ENCODE data around the gene CDC34. TPM values are rescaled to one million over a fixed set of nuclear protein-coding genes. Genes with fewer than 3 reads are reported as not detected.
"Not testable (repeated sequence)": the region's sequence is repeated elsewhere in the genome, so short reads cannot be mapped to it uniquely, and the experiment has no call there.

The CDC34 gene
- total RNA-seq, 1 donor from 2014 or later: 44.1 TPM

- DNase-seq: no peak
Observed at GRCh38 chr19:574658-575526, 43.3 kb downstream of the CDC34 start.

DNA sequence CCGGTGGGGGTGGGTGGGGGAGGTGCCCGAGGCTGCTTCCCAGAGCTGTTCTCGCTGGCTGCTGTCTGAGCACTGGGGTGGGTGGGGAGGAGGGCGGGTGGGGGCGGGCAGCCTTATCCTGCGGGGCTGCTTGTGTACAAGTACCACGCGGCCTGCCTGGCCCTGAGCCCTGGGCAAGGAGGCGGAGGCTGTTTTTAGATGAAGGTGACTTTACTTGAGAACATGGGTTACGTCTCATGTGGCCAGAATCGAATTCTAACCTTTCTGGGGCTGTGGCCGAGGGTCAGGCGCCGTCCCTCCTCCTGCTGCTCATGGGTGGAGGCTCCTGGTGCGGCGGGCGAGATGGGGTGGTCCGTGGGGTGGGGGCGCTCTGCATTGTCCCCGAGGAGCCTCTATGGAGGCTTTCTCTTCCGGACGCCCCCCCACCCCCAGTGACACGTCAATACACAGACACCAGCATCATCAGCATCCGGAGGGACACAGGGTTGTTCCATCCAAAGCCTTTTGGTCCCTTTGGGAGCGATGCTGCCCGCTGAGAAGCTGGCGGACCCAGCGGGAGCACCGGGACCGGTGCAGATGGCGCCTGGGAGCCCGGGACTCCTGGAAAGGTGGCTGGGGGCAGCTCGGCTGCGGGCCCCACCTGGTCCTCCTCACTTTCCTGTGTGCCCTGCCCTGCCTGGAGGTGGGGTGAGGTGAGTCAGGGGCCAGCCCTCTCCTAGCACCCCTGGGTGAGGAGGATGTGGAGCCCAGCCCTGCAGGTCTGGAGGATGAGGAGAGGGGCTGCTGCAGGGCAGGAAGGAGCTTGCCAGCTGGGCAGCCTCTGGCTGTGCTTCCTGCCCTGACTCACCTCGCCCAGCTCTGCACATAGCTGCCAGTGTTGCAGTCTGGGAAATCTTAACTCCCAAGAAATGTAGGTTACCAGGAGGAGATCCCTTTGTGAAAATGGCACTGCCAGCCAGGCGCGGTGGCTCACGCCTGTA, 44.3 kb downstream of the CDC34 start:
- DNase-seq: no peak

GRCh38 chr19:576768-577438, 45.3 kb downstream of the CDC34 start:
- no peak for DNase-seq

- DNase-seq: no peak
Observed at GRCh38 chr19:577439-578392, 46.2 kb downstream of the CDC34 start.

GRCh38 chr19:579111-579841, 47.7 kb downstream of the CDC34 start:
- no peak for DNase-seq

GRCh38 chr19:579842-580155, 48.2 kb downstream of the CDC34 start:
- DNase-seq: no peak

DNA sequence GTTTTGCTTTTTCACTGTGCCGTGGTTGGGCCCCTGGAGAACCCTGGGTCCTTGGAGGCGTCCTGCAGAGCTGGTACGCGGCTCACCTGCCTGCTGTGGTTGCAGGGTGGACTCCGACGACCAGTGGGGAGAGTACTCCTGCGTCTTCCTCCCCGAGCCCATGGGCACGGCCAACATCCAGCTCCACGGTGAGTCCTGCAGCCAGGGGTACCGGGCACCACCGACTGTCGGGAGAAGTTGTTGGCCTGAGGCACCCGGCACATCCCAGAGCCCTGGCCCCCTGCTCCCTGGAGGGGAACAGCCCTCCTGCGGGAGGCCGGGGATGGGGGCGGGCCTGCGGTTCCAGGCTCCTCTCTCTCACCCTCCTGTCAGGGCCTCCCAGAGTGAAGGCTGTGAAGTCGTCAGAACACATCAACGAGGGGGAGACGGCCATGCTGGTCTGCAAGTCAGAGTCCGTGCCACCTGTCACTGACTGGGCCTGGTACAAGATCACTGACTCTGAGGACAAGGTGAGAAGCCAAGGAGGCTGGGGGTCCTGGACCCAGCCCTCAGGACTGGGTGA, 48.8 kb downstream of the CDC34 start:
- DNase-seq: no peak

DNA sequence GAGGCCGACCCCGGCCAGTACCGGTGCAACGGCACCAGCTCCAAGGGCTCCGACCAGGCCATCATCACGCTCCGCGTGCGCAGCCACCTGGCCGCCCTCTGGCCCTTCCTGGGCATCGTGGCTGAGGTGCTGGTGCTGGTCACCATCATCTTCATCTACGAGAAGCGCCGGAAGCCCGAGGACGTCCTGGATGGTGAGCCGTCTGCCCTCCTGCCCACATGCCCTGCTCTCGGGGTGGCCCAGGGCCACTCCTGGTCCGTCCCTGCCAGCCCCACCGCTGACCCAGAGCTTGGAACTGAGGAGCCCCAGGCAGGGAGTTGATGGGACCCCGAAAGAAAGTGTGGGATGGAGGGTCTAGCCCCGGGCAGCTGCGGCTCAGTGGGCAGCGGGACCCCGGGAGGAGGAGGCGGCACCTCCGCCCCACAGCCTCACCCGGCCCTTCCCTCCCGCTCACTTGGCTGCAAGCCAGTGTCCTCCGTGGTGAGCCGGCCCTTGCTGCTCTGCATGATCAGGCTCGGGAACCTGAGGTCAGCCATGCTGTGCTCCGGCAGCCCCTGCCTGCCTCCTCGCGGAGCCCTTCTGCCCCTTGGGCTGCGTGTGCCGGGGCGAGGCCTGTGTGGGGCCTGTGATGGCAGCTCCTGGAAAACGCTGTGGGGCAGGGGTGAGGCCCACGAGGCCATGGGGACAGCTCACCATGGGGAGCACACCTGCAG, 50.0 kb downstream of the CDC34 start:
- DNase-seq: no peak

DNA sequence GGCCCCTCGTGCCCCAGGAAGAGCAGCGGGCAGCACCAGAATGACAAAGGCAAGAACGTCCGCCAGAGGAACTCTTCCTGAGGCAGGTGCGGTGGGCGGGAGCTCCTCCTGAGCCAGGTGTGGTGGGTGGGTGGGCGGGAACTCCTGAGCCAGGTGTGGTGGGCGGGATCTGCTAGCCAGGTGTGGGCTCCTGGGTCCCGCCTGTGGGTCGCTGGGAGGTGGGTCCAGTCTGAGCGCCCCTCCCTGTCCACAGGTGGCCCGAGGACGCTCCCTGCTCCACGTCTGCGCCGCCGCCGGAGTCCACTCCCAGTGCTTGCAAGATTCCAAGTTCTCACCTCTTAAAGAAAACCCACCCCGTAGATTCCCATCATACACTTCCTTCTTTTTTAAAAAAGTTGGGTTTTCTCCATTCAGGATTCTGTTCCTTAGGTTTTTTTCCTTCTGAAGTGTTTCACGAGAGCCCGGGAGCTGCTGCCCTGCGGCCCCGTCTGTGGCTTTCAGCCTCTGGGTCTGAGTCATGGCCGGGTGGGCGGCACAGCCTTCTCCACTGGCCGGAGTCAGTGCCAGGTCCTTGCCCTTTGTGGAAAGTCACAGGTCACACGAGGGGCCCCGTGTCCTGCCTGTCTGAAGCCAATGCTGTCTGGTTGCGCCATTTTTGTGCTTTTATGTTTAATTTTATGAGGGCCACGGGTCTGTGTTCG, 51.1 kb downstream of the CDC34 start:
- DNase-seq: no peak

DNA sequence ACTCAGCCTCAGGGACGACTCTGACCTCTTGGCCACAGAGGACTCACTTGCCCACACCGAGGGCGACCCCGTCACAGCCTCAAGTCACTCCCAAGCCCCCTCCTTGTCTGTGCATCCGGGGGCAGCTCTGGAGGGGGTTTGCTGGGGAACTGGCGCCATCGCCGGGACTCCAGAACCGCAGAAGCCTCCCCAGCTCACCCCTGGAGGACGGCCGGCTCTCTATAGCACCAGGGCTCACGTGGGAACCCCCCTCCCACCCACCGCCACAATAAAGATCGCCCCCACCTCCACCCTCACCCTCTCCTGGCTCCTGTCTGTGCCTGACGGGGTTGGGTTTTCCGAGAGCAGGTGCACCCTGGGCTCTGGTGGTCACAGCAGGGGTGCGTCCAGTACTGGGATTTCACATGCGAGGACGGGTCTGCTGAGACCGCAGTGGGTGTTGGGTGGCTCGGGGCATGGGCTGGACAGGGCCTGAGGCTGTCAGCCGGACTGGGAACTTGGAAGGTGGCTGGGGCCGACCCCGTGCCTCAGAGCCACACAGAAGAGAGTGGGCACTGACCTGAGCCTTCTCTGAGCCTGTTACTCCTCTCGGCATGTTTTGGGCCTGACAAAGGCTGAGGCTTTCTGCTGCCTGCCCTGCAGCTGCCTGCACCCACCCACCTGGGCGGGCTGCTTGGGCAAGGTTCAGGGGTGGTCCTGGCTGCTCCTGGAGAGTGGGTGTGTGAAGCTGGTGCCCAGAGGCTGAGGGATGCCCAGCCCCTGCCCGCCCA, 51.8 kb downstream of the CDC34 start:
- no peak for DNase-seq

DNA sequence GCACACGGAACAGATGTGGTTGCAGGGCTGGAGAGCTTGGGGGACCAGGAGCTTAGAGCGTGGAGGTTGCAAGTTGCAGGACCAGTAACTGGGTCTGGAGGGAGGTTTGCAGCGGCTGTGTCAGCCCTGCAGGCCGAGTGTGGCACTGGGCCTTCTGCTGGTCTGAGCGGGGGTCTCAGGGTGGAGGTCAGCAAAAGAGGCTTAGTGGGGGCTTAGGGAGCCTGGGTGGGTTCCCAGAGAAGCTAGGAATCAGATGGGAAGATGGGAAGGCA, 52.3 kb downstream of the CDC34 start:
- DNase-seq: no peak

GRCh38 chr19:584240-585001, 52.9 kb downstream of the CDC34 start:
- no peak for DNase-seq

DNA sequence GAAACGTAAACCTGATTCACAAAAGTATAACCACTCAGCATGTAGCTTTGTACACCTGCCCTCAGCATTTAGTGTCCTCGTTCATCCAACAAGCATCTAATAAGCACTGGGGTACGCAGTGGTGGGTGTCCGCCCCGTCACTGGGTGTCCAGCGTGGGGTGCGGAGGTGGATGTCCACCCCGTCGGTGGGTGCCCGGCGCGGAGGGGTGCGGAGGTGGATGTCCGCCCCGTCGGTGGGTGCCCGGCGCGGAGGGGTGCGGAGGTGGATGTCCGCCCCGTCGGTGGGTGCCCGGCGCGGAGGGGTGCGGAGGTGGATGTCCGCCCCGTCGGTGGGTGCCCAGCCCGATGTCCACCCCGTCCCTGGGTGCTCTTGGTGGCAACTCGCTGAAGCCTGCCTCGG, 53.6 kb downstream of the CDC34 start:
- not testable (repeated sequence) for DNase-seq

- no peak for DNase-seq
Observed at GRCh38 chr19:585551-586110, 54.1 kb downstream of the CDC34 start.

GRCh38 chr19:588093-588740, 56.7 kb downstream of the CDC34 start:
- DNase-seq: peak; percentile 28

- no peak for DNase-seq
Observed at GRCh38 chr19:588741-589692, 57.5 kb downstream of the CDC34 start.
